Activated CD4-positive, alpha-beta T cell treated with anti-CD3 and anti-CD28 coated beads, Interleukin-2, amount 50 U/mL, for 24 hours (primary cell): ENCODE data around the gene LRG1.
"Not testable (repeated sequence)": the region's sequence is repeated elsewhere in the genome, so short reads cannot be mapped to it uniquely, and the experiment has no call there.

Experiments
- DNase-seq, 2 donors: peaks; one replicate each; pipeline ENCODE4 v3.0.0-alpha.2; 2020; ENCODE audit warnings: low read depth in 1 of 2, low spot score in 1 of 2

Gene LRG1

DNA sequence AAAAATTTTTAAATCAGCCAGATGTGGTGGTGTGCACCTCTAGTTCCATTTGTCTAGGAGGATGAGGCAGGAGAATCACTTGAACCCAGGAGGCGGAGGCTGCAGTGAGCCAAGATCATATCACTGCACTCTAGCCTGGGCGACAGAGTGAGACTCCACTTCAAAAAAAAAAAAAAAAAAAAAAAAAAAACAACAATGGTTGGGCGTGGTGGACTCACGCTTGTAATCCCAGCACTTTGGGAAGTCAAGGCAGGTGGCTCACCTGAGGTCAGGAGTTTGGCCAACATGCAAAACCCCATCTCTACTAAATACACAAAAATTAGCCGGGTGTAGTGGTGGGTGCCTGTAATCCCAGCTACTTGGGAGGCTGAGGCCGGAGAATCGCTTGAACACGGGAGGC lies 12.5 kb downstream of the LRG1 start:
- not testable (repeated sequence) for DNase-seq

DNA sequence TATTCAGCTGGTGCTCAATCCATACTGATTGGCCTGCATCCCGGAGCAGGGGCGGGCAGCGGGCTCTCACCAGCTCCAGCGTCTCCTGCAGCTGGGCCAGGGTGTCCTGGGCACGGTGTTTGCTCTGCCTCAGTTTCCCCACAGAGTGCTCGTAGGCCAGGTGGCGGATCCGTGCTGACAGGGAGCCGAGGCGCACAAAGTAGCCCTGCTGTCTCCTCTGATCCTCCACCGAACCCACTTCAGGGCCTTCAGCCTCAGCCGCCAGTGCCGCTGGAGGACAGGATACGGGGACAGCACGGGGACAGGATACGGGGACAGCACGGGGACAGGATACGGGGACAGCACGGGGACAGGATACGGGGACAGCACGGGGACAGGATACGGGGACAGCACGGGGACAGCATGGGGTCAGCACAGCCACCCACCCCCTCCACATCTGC lies 14.3 kb downstream of the LRG1 start:
- DNase-seq = no peak

DNA sequence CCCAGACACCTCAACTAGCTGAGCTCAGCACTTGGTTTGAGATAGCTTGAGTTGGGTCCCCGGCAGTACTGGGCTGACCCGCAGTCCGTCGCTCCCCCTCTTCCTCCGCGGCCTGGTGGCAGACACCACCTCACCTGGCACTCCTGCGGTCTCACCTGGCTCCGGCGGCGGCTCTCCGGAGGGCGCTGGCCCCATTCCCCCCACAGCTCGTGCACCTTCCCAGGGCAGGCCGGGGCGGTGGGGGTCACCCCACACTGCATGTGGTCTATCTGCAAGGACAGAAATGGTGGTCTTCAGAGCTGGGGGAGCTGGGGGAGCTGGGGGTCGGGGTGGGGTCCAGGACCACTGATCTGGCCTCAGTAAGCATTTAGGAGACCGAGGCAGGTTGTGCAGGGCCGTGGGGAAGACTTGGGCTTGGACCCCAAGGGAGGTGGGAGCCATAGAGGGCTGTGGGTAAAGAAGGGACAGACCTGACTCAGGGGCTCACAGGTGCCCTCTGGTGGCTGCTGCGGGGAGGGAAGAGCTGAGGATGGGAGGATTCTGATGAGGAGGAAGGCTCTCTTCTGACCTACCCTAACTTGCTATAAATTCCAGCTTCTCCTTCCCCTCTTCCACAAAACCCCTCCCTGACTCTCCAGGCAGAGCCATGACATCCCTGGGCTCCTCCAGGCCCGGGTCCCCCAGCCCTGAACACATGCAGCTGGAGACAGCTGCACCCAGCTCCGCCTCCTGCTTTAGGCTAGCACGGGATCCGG lies 14.9 kb downstream of the LRG1 start:
- peak; percentile 41 to 50 for DNase-seq

DNA sequence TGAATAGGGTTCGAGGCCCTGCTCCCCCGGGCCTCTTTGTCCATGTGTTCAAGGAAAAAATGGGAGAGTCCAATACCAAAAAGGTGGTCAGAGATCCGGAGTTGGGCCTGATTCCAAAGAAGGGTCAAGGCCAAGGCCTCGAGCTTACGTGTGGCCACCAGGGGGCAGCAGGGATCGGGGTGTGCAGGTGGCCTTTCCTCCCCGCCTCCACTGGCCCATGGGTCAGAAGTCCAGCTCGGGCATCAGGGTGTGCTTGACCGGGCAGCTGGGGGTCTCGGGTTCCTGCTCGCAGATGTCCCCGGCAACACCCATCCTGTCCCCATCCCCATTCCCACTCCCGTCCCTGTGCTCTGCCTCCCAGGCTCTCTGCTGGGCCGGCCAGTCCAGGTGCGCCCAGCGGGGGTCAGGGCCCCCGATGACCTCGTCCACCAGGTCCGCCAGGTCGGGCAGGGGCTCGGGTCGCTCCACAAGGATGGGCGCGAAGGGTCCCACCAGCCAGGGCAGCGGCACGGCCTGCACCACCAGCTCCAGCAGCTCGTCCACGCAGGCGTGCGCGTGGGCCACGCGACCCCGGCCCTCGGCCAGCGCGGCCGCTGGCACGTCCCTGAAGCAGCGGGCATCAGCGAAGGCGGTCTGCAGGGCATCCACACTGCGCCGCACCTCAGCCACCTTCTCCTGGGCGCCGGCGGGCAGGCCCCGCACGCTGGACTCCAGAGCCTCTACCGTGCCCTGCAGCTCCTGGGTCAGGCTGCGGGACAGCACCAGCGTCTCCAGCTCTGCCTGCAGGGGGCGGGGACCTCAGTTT lies 16.3 kb downstream of the LRG1 start:
- no peak for DNase-seq

DNA sequence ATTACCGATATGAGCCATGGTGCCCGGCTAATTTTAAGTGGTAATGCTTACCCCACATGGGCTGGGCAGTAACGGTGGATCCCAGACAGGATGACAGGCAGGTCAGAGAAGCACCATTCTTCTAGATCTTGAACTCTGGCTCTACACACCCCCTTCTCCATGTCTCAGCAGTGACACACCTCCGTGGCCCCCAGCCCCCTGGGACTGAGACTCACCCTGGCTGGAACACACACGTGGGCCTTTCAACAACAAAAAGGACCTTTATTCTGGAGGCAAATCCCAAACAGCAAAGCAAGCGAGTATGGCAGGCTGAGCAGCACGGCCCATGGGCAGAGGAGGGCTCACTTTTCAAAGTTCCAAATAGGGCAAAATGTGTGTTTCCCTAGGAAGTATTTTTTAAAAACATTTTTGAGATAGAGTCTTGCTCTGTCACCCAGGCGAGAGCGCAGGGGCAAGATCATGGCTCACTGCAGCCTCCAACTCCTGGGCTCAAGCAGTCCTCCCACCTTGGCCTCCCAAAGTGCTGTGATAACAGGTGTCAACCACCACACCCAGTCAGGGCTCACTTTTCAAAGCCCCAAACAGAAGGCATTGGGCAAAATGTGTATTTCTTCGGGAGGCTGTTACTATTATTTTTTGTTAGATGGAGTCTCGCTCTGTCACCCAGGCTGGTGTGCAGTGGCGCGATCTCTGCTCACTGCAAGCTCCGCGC lies 17.4 kb downstream of the LRG1 start:
- DNase-seq = no peak

DNA sequence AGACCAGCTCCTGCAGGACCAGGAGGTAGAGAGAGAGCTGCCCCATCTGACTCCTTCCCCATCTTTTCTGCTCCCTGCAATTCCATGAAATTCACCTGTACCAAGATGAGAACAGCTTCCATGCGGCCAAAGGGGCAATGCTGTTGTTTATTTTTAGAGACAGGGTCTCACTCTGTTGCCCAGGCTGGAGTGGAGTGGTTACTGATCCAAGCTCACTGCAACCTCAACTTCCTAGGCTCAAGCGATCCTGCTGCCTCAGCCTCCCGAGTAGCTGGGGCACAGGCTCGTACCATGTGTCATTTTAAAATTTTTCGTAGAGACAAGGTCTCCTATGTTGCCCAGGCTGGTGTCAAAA lies 18.0 kb downstream of the LRG1 start:
- DNase-seq = no peak

DNA sequence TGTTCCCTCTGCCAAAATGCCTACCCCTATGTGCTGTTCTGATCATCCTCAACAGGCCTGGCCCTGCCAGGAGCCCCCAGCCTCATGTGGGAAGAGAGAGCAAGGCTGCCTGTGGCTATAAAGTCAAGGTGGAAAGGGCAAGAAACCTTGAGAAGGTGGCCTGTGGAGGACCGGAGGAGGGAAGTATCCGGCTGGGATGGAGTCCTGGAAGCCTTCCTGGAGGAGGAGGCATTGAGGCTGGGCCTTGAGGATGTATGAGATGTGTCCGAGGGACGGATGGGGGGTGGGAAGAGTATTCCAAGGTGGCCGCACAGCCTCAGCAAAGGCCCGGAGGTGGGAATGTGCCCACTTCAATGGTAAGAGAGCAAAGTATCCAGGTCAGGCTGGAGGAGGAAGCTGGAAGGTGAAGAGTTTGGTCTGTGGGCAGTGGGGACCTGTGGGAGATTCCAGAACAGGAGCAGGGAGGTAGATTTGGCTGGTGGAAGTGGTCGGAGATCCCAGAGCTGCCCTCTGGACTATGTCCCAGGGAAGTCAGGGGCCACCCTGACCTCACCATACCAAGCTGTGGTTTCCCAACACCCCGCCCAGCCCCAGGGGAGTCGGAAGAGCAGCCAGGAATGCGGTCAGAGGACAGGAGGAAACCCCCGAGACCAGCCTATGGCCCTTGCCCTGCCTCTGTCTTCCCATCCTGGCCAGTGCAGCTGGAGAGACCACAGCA lies 18.5 kb downstream of the LRG1 start:
- DNase-seq = no peak

DNA sequence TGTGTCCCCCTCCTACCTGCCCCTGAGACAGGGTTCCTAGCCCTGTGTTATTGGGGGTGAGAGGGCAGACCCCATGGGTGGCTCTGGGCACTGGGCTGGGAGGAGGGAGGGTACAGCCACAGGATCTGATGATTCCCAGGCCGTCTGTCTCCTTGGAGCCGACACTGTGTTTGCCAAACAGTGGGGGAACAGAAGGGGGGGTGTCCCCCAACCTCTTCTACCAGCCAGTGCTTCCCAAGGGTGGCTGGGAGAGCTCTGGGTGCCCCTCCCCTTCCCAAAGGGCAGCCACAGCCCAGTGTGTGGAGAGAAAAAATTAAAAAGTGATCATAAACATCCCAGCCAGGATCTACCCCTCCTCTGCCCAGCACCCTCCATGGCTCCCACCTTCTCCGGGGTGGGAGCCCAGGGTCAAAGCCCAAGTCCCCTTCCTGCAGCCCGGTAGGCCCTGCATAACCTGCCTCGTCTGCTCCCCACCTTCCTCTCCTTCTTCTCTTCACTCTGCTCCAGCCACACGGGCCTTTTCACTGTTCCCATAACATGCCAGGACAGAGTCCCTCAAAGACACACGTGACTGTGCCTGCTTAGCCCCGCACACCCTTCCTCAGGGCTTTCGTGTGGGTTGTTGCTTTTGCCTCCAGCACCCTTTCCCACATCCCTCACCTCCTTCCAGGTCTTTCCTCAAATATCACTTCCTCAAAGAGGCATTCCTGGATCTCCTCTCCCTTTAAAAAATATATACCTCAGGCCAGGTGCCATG lies 20.1 kb downstream of the LRG1 start:
- DNase-seq = no peak

DNA sequence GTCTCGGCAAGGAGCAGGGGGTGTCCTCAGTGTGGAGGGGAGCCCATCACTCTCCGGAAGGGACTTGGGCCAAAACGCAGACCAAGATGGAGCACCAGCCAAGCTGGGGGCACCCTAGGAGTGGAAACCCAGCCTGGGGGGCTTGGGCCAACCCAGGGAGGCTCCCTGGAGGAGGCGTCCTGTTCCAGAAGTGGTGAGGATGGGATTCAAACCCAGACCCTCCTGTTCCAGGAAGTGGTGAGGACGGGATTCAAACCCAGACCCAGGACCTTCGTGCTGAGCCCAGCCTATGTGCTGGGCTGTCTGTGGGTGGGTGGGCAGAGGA lies 20.7 kb downstream of the LRG1 start:
- no peak for DNase-seq

DNA sequence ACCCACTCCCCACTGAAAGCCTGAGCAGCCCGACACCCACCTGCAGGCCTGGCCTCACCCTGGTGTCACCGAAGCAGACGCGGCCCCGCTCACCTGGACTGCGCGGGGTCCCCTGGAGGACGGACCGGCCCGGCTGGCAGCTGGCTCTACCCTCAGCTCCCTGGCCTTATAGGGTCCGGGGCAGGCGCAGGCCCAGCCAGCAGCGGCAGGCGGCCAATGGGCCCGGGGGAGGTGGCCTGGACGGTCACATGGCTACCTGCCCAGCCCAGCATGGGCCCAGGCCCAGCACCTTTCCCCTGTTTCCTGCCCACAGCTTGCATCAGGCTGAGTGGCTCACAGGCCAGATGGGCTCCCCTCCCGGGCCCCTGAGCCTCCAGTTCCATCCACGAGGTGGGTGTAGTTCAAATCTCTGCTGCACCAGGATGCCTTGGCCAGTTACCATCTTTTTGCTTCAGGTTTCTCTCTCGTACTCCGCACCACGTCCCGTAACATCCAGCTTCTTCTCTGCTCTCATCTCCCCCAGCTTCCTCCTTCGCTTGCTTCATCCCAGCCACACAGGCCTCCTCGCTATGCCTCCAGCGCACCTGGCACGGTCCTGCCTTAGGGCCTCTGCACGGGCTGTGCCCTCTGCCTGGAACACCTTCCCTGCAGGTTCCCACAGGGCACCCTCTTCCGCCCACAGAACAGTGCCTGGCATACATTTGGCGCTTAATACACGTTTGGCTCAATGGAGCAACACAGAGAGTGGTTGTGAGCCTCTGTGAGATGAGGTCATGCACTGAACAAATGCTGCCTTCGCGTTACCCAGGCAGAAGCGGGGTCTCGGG lies 21.3 kb downstream of the LRG1 start, which contains the start of gene PLIN4:
TSS of gene PLIN4 (minus strand) at position 142 of the 827 bp plus-strand sequence. CDS start 214 bp downstream, outside the sequence.
- DNase-seq = no peak

DNA sequence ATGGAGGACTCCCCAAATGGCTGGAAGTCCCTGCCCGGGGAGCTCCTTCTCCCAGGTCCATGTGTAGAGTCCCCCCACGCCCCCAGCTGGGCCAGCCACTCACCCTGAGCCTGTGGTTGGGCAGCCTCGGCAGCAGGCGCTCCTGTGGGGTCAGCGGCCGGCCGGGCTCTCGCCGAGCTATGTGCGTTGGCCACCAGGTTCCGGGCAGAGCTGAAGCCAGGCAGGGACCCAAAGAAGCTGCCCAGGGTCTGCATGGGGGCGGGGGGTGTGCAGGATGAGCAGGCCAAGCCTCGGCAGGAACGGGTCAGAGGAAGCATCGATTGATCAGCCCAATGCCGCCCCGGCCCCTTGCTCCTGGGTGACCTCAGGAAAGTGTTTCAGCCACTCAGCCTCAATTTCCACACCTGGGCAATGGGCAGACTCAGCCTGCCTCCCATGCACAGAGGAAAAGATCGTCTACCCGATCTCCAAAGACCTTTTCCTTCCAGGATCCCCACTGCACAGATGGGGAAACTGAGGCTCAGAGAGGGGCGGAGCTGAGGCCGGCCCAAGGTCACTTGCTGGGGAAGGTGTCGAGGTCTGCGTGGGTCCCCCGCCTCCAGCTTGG lies 22.3 kb downstream of the LRG1 start:
- DNase-seq = no peak

DNA sequence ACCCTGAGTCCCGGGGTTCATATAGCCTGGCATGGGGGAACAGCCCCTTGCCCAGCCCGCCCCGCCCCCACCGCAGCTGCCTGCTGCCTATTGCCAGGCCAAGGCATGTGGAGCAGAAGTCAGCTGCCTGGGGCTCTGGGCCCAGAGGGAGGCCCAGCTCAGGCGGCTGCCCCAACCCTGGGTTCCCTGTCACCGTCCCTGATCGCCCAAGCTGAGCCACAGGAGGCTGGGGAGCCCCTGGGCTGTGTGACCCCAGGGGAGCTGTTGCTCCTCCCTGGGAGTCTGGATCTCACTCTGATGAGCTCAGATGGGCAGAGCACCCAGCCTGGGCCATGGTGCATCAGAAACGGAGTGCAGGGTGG lies 22.9 kb downstream of the LRG1 start:
- no peak for DNase-seq

DNA sequence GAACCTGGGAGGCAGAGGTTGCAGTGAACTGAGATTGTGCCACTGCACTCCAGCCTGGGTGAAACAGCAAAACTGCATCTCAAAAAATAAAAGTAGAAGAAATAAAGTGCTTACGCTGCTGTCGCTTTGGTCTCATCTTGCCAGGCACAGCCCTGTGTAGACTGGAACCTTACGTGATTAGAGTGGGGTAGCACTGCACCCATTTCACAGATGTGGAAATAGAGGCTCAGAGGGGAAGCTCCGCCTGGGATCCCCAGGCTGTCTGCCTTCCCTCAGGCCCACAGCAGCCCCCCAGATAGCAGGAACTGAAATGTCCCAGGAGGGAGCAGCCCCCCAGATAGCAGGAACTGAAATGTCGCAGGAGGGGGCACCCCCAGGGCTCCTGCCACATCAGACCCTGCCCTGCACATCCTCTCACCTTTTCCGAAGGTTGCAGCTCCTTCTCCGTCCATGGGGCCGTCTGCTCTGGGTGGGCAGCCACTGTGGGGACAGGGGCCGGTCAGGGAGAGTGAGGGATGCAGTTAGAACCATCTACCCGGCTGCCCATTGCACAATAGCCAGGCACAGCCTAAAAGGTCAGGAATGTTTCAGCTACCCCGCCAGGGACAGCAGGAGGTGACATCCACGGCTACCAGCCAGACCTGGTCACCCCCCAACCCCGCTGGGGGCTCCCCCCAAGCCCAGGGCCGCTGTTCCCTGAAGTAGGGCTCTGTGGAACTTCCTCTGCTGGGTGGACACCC lies 23.5 kb downstream of the LRG1 start:
- no peak for DNase-seq

DNA sequence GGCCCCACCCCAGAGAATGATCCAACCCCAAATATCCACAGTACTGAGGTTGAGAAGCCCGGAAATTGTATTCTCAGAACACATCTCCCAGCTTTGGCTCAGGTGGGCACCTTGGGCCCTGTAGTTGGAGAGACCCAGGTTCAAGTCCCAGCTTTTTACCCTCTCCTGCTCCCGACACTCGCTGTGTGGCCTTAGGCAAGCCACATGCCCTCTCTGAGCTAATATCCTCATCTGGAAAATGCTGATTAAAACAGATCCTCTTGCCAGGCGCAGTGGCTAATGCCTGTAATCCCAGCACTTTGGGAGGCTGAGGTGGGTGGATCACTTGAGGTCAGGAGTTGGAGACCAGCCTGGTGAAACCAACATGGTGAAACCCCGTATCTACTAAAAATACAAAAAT lies 24.1 kb downstream of the LRG1 start:
- no peak for DNase-seq

DNA sequence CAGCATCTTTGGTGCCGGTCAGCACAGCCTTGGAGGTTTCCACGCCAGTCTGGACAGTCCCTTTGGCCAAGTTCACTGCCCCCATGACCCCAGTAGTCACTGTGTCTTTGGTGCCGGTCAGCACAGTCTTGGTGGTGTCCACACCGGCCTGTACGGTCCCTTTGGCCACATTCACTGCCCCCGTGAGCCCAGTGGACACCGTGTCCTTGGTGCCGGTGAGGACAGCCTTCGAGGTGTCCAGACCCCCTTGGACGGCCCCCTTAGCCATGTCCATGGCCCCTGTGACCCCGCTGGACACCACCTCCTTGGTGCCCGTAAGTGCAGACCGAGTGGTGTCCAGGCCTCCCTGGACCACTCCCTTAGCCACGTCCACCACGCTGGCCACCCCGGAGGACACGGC lies 26.6 kb downstream of the LRG1 start:
- DNase-seq = no peak

DNA sequence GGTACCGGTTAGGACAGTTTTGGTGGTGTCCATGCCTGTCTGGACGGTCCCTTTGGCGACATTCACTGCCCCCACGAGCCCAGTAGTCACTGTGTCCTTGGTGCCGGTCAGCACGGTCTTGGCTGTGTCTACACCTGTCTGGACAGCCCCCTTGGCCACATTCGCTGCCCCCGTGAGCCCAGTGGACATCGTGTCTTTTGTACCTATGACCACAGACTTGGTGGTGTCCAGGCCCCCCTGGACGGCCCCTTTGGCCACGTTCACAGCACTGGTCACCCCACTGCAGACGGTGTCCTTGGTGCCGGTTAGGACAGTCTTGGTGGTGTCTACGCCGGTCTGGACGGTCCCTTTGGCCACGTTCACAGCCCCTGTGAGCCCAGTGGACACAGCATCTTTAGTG lies 27.8 kb downstream of the LRG1 start:
- no peak for DNase-seq

DNA sequence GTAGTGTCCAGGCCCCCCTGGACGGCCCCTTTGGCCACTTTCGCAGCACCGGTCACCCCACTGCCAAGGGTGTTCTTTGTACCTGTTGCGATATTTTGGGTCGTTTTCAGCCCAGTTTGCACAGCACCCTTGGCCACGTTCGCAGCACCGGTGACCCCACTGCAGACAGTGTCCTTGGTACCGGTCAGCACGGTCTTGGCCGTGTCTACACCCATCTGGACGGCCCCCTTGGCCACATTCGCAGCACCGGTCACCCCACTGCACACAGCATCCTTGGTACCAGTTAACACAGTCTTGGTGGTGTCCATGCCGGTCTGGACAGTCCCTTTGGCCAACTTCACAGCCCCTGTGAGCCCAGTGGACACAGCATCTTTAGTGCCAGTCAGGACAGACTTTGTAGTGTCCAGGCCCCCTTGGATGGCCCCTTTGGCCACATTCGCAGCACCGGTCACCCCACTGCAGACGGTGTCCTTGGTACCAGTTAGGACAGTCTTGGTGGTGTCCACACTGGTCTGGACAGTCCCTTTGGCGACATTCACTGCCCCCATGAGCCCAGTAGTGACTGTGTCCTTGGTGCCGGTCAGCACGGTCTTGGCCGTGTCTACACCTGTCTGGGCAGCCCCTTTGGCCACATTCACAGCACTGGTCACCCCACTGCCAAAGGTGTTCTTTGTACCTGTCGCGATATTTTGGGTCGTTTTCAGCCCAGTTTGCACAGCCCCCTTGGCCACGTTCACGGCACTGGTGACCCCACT lies 28.4 kb downstream of the LRG1 start:
- DNase-seq = no peak
